ENCODE data around the gene UNKL.

GRCh38 chr16:1335996-1336395, 78.5 kb downstream of the UNKL start:
- TF ChIP-seq POLR2A (IDR thresholded peaks at IDR 0.05), result no peak
- no peak for TF ChIP-seq CTCF (IDR thresholded peaks at IDR 0.05)
- TF ChIP-seq POLR2AphosphoS5 (IDR thresholded peaks at IDR 0.05), result no peak
